Ovary (tissue), 3 donors: ENCODE measurements around the gene RNF32.

Experiments
- CTCF ChIP-seq, 3 donors: fragments of 450-650 bp in 2 of 3; fragments of 200-600 bp in 1 of 3; IDR thresholded peaks; one replicate each; pipeline versions ENCODE4 v1.5.1 to v1.8.0; 2016 to 2022; ENCODE audit warnings: antibody characterized with exemption in 3 of 3, mild to moderate bottlenecking in 1 of 3
- EP300 ChIP-seq: sonication (generic); formaldehyde crosslinking; IDR thresholded peaks from one replicate; pipeline ENCODE4 v1.6.1; 2017; ENCODE audit warnings: antibody characterized with exemption
- POLR2A ChIP-seq: fragments of 450-650 bp; IDR thresholded peaks from one replicate; pipeline ENCODE4 v1.6.1; 2017; ENCODE audit warnings: antibody characterized with exemption, mild to moderate bottlenecking, moderate library complexity
- donor health status: DM: no; HTN: no; CAD: no.

GRCh38 chr7:156659203-156659602 is 18.6 kb downstream of the RNF32 start:
- TF ChIP-seq CTCF (IDR thresholded peaks at IDR 0.05) (no peak), EP300 (no peak), POLR2A (no peak)
